Measurements from ENCODE around the gene MAN2A2.
"Not testable (repeated sequence)": the region's sequence is repeated elsewhere in the genome, so short reads cannot be mapped to it uniquely, and the experiment has no call there.

MAN2A2 gene

DNA sequence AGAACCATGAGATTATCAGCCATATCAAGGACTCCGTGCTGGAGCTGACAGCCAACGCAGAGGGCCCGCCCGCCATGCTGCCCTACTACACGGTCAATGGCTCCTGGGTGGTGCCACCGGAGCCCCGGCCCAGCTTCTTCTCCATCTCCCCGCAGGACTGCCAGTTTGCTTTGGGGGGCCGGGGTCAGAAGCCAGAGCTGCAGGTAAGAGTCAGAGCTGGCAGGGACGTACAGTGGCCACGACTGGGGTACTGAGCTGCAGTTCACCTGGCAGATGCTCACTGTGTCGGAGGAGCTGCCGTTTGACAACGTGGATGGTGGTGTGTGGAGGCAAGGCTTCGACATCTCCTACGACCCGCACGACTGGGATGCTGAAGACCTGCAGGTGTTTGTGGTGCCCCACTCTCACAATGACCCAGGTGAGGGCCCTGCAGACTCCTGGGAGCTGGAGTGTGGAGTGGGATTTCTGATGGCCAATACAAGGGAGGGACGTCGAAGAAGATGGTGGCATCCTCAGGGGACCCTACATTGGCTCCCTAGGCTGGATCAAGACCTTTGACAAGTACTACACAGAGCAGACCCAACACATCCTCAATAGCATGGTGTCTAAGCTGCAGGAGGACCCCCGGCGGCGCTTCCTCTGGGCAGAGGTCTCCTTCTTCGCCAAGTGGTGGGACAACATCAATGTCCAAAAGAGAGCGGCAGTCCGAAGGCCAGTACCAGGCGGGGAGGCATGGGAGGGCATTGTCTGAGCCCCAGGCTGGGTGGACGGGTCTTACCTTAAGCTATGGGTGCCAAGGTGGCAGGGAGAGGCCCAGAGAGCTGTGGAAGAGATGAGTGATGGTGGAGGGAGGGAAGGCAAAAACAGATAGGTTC lies 2.4 kb downstream of the MAN2A2 start:
- DNase-seq, result no peak

DNA sequence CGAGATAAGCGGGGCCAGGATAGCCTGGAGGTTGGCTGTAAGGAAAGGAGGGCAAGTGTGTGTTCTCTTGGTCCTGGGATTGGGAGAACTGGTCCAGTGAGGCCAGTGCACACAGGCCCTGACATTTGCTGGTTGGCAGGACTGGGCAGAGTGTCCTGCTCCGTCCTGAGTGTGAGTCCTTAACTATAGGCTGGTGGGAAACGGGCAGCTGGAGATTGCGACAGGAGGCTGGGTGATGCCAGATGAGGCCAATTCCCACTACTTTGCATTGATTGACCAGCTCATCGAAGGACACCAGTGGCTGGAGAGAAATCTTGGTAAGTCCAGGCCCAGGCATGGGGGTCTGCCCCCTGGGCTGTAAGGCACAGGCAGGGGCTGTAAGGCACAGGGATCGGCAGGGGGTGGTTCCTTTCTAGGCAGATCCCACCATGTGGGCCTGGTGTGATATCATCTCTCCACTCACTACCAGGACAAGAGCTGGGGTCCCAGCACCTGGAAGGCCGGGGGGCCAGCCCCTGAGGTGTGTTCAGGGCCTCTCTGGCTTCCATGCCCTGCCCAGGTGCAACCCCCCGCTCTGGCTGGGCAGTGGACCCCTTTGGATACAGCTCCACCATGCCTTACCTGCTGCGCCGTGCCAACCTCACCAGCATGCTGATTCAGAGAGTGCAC lies 3.2 kb downstream of the MAN2A2 start:
- no peak for DNase-seq

- no peak for DNase-seq
Observed at GRCh38 chr15:90907051-90907660, 4.1 kb downstream of the MAN2A2 start.

GRCh38 chr15:90907838-90908507 lies 4.9 kb downstream of the MAN2A2 start:
- no peak for DNase-seq

DNA sequence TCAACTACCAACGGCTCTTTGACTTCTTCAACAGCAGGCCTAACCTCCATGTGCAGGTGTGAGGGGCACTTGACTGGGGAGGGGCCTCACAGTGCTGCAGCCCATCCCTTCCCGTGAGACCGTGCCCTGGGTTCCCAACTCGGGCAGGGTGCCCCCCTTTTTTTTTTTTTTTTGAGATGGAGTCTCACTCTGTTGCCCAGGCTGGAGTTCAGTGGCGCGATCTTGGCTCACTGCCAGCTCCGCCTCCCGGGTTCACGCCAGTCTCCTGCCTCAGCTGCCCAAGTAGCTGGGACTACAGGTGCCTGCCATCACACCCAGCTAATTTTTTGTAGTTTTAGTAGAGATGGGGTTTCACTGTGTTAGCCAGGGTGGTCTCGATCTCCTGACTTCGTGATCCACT lies 6.3 kb downstream of the MAN2A2 start:
- DNase-seq, result not testable (repeated sequence)

DNA sequence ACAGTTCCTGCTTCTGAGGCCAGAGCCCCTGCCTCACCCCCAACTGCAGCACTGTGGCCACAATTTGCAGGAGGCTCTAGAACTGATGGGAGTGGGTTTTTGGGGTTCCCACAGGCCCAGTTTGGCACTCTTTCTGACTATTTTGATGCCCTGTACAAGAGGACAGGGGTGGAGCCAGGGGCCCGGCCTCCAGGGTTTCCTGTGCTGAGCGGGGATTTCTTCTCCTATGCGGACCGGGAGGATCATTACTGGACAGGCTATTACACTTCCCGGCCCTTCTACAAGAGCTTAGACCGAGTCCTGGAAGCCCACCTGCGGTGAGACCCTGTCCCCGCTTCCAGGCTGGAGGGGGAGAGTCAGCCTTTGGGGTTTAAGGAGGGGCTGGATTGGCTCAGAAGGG lies 6.9 kb downstream of the MAN2A2 start:
- DNase-seq, result no peak

GRCh38 chr15:90910441-90911301 lies 7.6 kb downstream of the MAN2A2 start:
- DNase-seq, result no peak

DNA sequence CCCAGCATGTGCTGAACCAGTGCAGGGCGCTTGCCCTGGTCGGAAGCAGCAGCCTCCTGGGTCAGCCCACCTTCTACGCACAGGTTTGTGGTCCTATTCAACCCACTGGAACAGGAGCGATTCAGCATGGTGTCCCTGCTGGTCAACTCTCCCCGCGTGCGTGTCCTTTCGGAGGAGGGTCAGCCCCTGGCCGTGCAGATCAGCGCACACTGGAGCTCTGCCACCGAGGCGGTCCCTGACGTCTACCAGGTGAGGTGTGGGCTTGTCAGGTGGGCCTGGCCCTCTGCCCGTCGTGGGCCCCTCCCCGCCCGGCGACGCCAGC lies 8.2 kb downstream of the MAN2A2 start:
- DNase-seq, result no peak

DNA sequence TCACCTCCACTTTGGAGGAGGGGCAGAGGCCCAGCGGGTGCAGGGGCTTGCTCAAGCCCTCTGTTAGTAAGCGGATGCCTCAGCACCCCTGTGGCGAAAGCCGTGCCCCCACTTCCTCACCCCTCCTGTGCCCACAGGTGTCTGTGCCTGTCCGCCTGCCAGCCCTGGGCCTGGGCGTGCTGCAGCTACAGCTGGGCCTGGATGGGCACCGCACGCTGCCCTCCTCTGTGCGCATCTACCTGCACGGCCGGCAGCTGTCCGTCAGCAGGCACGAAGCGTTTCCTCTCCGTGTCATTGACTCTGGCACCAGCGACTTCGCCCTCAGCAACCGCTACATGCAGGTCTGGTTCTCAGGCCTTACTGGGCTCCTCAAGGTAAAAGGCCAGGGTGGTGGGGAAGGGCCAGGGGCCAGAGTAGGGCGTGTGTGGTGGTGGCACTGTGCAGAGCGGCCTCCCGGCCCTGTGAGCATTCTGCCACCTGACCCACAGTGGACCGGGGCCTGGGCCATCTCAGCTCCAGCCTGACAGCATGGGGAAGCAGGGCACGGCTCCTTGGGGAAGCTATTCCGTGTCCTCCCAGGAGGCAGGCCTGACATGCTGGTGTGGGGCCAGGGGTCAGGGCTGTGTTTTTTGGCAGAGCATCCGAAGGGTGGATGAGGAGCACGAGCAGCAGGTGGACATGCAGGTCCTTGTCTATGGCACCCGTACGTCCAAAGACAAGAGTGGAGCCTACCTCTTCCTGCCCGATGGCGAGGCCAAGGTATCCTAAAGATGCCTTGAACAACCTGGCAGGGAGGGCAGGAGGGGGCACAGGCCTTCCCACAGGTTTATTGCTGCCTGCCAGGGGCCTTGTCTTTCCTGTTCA lies 9.0 kb downstream of the MAN2A2 start:
- no peak for DNase-seq

GRCh38 chr15:90912770-90913075 lies 9.6 kb downstream of the MAN2A2 start:
- DNase-seq, result no peak

- DNase-seq, result no peak
Observed at GRCh38 chr15:90913398-90913944, 10.4 kb downstream of the MAN2A2 start.

DNA sequence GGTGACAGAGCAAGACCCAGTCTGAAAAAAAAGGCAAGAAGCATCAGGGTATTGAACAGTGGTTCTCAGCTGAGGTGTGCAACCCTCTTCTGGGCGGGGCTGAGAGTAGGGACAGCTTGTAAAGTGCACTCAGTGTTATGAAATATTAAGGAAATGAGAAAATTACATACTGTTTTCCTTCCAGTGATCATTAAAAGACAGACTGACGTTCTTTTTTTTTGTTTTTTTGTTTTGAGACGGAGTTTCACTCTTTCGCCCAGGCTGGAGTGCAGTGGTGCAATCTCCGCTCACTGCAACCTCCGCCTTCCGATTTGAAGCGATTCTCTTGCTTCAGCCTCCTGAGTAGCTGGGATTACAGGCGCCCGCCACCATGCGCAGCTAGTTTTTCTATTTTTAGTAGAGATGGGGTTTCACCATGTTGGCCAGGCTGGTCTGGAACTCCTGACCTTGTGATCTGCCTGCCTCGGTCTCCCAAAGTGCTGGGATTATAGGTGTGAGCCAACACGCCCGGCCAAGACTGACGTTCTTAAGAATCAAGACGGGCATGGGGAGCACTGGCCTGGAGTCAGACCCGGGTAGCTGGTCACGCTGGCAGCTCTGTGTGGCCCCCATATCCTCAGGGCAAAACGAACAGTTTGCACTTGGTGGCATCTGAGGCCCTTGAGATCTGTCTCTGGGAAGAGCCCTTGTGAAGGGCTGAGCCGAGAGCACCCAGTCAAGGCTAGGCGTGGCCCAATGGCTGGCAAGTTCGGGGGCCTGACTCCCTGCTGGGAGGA lies 11.4 kb downstream of the MAN2A2 start:
- no peak for DNase-seq

DNA sequence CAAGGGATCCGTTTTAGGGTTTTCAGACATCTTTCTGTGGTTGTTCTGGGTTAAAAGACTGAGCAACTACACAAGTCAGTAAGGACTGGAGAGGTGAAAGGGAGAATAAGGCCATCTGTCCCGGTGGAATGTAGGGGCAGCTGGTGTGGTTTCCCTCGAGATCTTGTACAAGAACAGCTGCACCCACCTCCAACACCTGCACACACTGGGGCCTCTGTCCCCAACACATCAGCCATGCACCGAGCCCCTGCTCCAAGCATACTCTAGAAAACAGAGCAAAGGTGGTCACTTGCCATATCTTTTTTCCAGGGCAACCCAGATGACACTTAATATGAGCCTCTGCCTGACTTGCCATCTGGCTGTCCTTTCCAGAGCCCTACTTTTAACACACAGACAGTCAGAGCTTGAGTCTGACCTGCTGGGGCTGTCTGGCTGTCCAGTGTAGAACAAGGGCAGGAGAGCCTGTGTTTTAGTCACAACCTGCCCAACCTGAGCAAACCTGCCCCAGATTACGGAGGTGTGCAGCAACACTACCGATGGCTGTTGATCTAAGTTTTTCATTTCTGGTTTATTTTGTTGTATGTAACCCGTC lies 12.2 kb downstream of the MAN2A2 start:
- no peak for DNase-seq

GRCh38 chr15:90915808-90916440 lies 12.8 kb downstream of the MAN2A2 start:
- no peak for DNase-seq

- DNase-seq, result no peak
Observed at GRCh38 chr15:90916461-90916860, 13.4 kb downstream of the MAN2A2 start.

DNA sequence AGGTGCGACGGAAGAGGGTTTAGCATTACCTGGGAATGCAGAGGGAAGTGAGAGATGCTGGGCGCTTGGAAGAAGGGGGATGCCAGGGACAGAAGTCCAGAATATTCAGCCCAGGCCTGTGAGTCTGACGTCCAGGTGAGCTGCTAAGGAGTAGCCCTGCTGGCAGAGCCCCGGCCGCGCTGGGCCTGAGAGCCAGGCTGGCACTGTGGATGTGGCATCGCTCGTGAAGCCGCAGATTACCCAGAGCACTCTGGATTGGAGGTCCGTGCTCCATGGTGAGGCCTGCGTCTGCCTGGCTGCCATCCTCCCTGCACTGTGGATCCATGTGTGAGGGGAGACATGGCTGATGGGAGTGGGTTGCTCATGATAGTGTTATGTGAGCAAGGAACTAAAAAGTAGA lies 14.5 kb downstream of the MAN2A2 start:
- no peak for DNase-seq

DNA sequence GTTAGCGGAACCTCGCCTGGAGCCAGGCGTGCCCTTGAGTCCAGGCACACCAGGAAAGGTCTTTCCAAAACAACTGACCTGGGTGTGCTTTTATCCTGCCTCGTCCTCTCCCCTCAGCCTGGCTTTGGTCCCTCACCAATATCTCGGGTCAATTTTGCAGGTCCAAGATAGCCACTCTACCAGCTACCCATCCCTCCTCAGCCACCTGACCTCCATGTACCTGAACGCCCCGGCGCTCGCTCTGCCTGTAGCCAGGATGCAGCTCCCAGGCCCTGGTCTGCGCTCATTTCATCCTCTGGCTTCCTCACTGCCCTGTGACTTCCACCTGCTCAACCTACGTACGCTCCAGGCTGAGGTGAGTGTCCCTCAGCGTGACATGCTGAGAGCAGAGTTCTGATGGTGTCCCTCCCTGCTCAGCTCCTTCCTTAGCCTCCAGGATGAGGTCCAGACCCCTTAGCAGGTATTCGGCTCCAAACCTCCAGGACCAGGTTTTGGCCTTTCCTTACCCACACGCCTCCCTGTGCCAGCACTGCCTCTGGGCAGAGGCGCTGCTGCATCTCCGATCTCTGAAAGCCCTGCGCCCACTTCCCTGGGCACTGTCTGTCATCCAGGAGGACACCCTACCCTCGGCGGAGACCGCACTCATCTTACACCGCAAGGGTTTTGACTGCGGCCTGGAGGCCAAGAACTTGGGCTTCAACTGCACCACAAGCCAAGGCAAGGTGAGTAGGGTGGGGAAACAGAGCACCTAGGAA lies 15.1 kb downstream of the MAN2A2 start:
- no peak for DNase-seq

DNA sequence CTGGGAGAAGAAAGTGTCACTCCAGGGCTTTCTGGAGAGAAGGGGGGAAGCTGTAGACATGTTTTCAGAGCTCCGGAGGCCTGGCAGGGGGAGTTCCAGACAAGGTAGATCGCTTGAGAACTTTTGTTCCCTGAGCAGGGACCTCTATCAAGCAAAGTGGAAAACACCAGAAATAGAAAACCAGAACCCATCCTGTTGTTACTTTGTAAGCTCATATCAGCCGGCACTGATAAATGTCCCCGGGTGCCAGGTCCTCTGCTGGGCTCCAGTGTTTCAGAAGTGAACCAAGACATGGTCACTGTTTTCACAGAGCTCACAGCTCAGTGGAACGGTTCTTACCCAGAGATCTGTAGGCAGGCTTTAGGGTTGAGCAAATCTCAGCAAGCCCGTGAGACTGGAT lies 15.7 kb downstream of the MAN2A2 start:
- no peak for DNase-seq

DNA sequence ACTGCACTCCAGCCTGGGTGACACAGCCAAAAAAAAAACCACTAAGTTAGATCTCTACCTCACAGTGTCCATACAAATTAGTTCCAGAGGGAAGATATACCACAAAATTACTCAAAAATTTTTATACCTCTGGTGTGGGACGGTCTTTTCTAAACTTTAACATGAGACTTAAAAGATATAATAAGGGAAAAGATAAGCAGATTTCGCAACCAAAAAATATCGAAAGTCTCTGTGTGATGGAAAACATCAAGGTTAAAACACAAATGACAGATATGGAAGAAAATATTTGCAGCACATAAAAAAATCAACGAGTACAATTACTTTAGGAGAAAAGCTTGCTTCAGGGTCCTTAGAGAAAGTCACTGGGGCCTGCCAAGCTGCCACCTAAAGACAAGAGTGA lies 18.8 kb downstream of the MAN2A2 start:
- no peak for DNase-seq
